Stomach (tissue), 9 donors: ENCODE results near the gene DISC1. TPM values are rescaled to one million over a fixed set of nuclear protein-coding genes. Genes with fewer than 3 reads are reported as not detected.
A peak's percentile ranks its signal among the peaks of the same experiment; 100 is the strongest.
"Not testable (repeated sequence)": the region's sequence is repeated elsewhere in the genome, so short reads cannot be mapped to it uniquely, and the experiment has no call there.

Source experiments
- DNase-seq, 2 donors: peaks; one replicate each; pipeline versions ENCODE4 v3.0.0 to v3.0.0-alpha.2; 2013 to 2019
- H3K27ac ChIP-seq, 5 donors: fragments of 200-600 bp in 4 of 5; sonication (generic) in 4 of 5; one replicate each; pipeline ENCODE4 v1.5.1; 2013 to 2019; ENCODE audit warnings: mild to moderate bottlenecking in 1 of 5, moderate library complexity in 1 of 5
- H3K27me3 ChIP-seq, 3 donors: fragments of 200-600 bp; sonication (generic); one replicate each; pipeline ENCODE4 v1.5.1; 2017 to 2019; ENCODE audit warnings: mixed run types in 1 of 3
- H3K36me3 ChIP-seq, 4 donors: fragments of 200-600 bp; sonication (generic); 1 replicate in 3 of 4; 2 replicates in 1 of 4; pipeline ENCODE4 v1.5.1; 2016 to 2019
- H3K4me1 ChIP-seq, 4 donors: fragments of 200-600 bp; sonication (generic); one replicate each; pipeline ENCODE4 v1.5.1; 2016 to 2019
- H3K4me3 ChIP-seq, 4 donors: fragments of 200-600 bp; sonication (generic) in 3 of 4; one replicate each; pipeline ENCODE4 v1.5.1; 2016 to 2019; ENCODE audit warnings: mild to moderate bottlenecking in 1 of 4
- H3K9me3 ChIP-seq, 4 donors: fragments of 200-600 bp; sonication (generic); one replicate each; pipeline ENCODE4 v1.5.1; 2016 to 2019
- EP300 ChIP-seq: sonication (generic); formaldehyde crosslinking; IDR thresholded peaks from one replicate; pipeline ENCODE4 v1.6.1; 2017; ENCODE audit warnings: antibody characterized with exemption
- POLR2A ChIP-seq, 4 donors: fragments of 450-650 bp; IDR thresholded peaks; one replicate each; pipeline ENCODE4 v1.6.1; 2016; ENCODE audit warnings: antibody characterized with exemption in 4 of 4, control low read depth in 2 of 4, mild to moderate bottlenecking in 1 of 4, moderate library complexity in 1 of 4
- POLR2AphosphoS5 ChIP-seq, 3 donors: sonication (generic); formaldehyde crosslinking; IDR thresholded peaks; one replicate each; pipeline ENCODE4 v1.6.1; 2016; ENCODE audit warnings: antibody characterized with exemption in 3 of 3
- WGBS, 5 donors: extraction: QIAGEN DNeasy Blood & Tissue Kit in 3 of 5; methylation state at CpG; one replicate each; pipeline versions ENCODE4 v1.1.5 to v1.1.7; 2013 to 2018; 5-methylcytosine and 5-hydroxymethylcytosine counted together
- intact Hi-C: fragments of 100-400 bp; cut with DNase I; formaldehyde crosslinking; loops from one replicate; pipeline ENCODE4 v1.15.1; 2023; ENCODE audit warnings: low total_unique reads
- polyA plus RNA-seq, 3 donors: library from polyadenylated mRNA; stranded (reverse); fragments of 200-250 nt; gene quantifications; one replicate each; pipeline ENCODE4 v1.2.3, GENCODE V29; 2013
- total RNA-seq, 5 donors: library from RNA; depleted of rRNA; stranded (reverse); fragments of >200 nt; gene quantifications; one replicate each; pipeline versions ENCODE4 v1.1.0 to v1.2.3, GENCODE V29; 2014 to 2016
- TF ChIP-seq, protein P1 (sequence below), 7 experiments: fragments of 450-650 bp in 4 of 7; fragments of 200-600 bp in 3 of 7; sonication (generic) in 3 of 7; IDR thresholded peaks; one replicate each; pipeline ENCODE4 v1.5.1; 2016 to 2019; ENCODE audit warnings: antibody characterized with exemption in 7 of 7, control low read depth in 2 of 7, mild to moderate bottlenecking in 1 of 7
- donor health status: healthy with polysubstance abuse.
- donor health status: Bipolar disorder and iron deficiency.
- donor health status: healthy.

Gene DISC1
- total and polyA plus RNA-seq, 8 donors, result 0.43 to 29.8 (median 1.6) TPM

- Histone ChIP-seq H3K9me3 (peaks cover 0 to 18% (median 10%) of the 10 kb centered on the region in 4 donors), H3K27me3 (no peaks in the 10 kb centered on the region)
- no peak for TF ChIP-seq POLR2AphosphoS5 (IDR thresholded peaks at IDR 0.05)
Observed at GRCh38 chr1:231668826-231669225, 42.2 kb downstream of the DISC1 start.

GRCh38 chr1:231669864-231670621 is 43.5 kb downstream of the DISC1 start:
- WGBS, 5 donors, result 72 to 85% (median 80%) methylated on average over 4 of the region's 4 CpGs
- DNase-seq, H3K27ac ChIP-seq, H3K27me3 ChIP-seq, H3K4me1 ChIP-seq, intact Hi-C loops, H3K36me3 ChIP-seq, H3K4me3 ChIP-seq: not testable (repeated sequence)
- peaks cover 0 to 18% (median 10%) of the 10 kb centered on the region in 4 donors for H3K9me3 ChIP-seq

More at GRCh38 chr1:231668826-231669225, 42.2 kb downstream of the DISC1 start:
- intact Hi-C loops, result no loop called here
- DNase-seq, result no peak
- H3K4me3 ChIP-seq, result no peak overlapping the region
- no peaks in the 10 kb centered on the region for H3K4me1 ChIP-seq
- no peak overlapping the region for H3K27ac ChIP-seq
- H3K36me3 ChIP-seq, result no peaks in the 10 kb centered on the region

DNA sequence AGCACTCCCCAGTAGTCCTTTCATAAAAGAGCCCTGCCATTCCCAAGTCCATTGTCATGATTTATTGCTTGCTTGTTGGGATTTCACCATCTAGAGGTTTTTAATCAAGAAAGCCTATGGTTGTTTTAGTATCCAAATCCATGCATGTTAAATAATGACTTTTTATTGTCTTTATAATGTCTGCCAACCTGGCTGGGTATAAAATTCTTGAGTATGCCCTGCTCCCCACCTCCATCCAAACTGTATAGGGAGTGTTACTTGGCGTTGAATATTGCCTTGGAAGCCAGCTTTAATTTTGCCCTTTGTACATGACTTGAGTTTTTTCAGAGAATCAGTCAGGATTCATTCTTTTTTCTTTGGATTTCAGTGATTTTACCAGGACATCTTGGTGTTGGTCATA is 44.2 kb downstream of the DISC1 start:
- Histone ChIP-seq H3K27me3 (no peaks in the 10 kb centered on the region), H3K36me3 (no peaks in the 10 kb centered on the region), H3K4me3 (no peak overlapping the region), H3K4me1 (no peaks in the 10 kb centered on the region), H3K9me3 (peaks cover 0 to 18% (median 10%) of the 10 kb centered on the region in 4 donors), H3K27ac (no peak overlapping the region)
- intact Hi-C loops, result no loop called here
- DNase-seq, result no peak
- TF ChIP-seq POLR2AphosphoS5 (IDR thresholded peaks at IDR 0.05) (no peak), EP300 (no peak), POLR2A (IDR thresholded peaks at IDR 0.05) (no peak)
- TF ChIP-seq, protein P1, sequence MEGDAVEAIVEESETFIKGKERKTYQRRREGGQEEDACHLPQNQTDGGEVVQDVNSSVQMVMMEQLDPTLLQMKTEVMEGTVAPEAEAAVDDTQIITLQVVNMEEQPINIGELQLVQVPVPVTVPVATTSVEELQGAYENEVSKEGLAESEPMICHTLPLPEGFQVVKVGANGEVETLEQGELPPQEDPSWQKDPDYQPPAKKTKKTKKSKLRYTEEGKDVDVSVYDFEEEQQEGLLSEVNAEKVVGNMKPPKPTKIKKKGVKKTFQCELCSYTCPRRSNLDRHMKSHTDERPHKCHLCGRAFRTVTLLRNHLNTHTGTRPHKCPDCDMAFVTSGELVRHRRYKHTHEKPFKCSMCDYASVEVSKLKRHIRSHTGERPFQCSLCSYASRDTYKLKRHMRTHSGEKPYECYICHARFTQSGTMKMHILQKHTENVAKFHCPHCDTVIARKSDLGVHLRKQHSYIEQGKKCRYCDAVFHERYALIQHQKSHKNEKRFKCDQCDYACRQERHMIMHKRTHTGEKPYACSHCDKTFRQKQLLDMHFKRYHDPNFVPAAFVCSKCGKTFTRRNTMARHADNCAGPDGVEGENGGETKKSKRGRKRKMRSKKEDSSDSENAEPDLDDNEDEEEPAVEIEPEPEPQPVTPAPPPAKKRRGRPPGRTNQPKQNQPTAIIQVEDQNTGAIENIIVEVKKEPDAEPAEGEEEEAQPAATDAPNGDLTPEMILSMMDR (IDR thresholded peaks at IDR 0.05), result no peak
- 81 to 97% (median 90%) methylated on average over 1 of the region's 1 CpG for WGBS, 5 donors

GRCh38 chr1:231674575-231674974 is 48.0 kb downstream of the DISC1 start:
- H3K4me1 ChIP-seq, result no peaks in the 10 kb centered on the region
- DNase-seq, result peak in 1 of 2 donors; percentile 26
- no peaks in the 10 kb centered on the region for H3K36me3 ChIP-seq
- no peak for TF ChIP-seq EP300
- no peak for TF ChIP-seq POLR2A (IDR thresholded peaks at IDR 0.05)
- no peak for TF ChIP-seq POLR2AphosphoS5 (IDR thresholded peaks at IDR 0.05)
- TF ChIP-seq, protein P1 (IDR thresholded peaks at IDR 0.05), result no peak
- no peaks in the 10 kb centered on the region for H3K27me3 ChIP-seq
- WGBS, 5 donors, result 51 to 73% (median 65%) methylated on average over 6 of the region's 6 CpGs
- peaks cover 0 to 15% (median 10%) of the 10 kb centered on the region in 4 donors for H3K9me3 ChIP-seq
- H3K27ac ChIP-seq, result no peak overlapping the region
- intact Hi-C loops, result no loop called here
- H3K4me3 ChIP-seq, result no peak overlapping the region

DNA sequence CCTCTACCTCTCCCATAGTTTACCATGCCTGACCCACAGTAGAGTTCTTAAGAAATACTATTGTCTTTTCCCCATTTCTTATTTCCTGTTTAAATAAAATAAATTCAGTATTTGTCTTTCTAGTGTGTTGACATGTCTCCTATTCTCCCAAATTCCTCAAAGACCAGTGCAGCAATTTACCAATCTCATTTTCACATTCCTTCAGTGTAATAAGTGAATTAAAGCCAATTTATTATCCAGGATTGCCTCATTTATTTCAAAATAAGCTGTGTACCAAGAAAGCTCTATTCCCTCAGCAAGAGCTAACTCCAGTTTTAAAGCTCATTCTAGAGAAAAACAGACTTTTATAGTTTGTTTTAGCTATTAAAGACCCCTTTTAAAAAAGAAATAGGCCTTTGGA is 49.9 kb downstream of the DISC1 start:
- H3K36me3 ChIP-seq, result no peaks in the 10 kb centered on the region
- H3K27me3 ChIP-seq, result no peaks in the 10 kb centered on the region
- no peak overlapping the region for H3K27ac ChIP-seq
- H3K4me1 ChIP-seq, result no peaks in the 10 kb centered on the region
- TF ChIP-seq POLR2A (IDR thresholded peaks at IDR 0.05) (no peak), EP300 (no peak), POLR2AphosphoS5 (IDR thresholded peaks at IDR 0.05) (no peak)
- TF ChIP-seq, protein P1 (IDR thresholded peaks at IDR 0.05), result no peak
- no peaks in the 10 kb centered on the region for H3K9me3 ChIP-seq
- no peak for DNase-seq
- intact Hi-C loops, result no loop called here
- no peak overlapping the region for H3K4me3 ChIP-seq
